Fibroblast of the aortic adventitia (primary cell): ENCODE measurements around the gene WDR33. TPM values are rescaled to one million over a fixed set of nuclear protein-coding genes. Genes with fewer than 3 reads are reported as not detected.

ENCODE experiments used
- DNase-seq: peaks from one replicate; pipeline ENCODE4 v3.0.0-alpha.2; 2010; ENCODE audit warnings: low read depth
- H3K4me3 ChIP-seq: 2 replicates; pipeline ENCODE4 v1.5.1; 2011; ENCODE audit warnings: low read depth, mild to moderate bottlenecking, control low read depth, low read length, moderate library complexity
- total RNA-seq: library from RNA; depleted of rRNA; stranded (reverse); fragments of >200 nt; gene quantifications from 2 replicates; pipeline ENCODE4 v1.2.3, GENCODE V29; 2012; ENCODE audit warnings: low replicate concordance
- TF ChIP-seq, protein P1 (sequence below): IDR thresholded peaks from 2 replicates; pipeline ENCODE4 v1.5.1; 2011; ENCODE audit warnings: mild to moderate bottlenecking, low read length, control low read depth, inconsistent platforms; ENCODE audit not compliant: insufficient read depth

Gene WDR33
- total RNA-seq, 1 donor: 34.4 TPM

DNA sequence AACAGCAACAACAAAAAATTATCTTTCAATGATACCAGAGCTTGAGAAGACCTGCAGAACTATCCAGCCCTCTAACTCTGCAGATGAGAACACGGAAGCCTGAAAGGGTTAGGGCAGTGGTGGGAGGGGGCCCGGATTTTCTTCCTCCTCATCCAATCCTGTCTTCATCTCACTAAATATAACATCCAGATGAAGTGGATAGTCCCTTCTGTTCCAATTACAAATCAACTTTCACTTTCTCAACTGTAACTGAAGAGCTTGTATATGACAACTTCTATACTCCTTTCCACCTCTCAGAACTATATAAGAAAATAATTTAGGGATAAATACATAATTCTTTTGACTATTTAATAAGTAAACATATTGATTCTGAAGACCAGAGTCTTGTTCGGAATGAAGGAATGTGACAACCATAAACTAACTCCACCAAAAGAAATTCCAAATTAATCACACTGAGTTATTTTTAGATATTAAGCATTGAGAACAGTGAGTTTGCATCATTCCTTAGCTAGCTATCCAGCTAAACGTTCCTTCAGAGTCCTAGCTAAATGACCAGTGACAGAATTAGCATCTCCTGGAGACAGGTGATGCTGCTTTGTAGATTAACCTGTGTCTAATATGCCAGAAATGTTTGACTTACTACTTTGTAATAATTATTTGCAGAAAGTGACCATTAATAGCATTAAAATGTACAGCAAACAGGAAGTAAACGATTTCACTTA, 77.0 kb downstream of the WDR33 start:
- TF ChIP-seq, protein P1, sequence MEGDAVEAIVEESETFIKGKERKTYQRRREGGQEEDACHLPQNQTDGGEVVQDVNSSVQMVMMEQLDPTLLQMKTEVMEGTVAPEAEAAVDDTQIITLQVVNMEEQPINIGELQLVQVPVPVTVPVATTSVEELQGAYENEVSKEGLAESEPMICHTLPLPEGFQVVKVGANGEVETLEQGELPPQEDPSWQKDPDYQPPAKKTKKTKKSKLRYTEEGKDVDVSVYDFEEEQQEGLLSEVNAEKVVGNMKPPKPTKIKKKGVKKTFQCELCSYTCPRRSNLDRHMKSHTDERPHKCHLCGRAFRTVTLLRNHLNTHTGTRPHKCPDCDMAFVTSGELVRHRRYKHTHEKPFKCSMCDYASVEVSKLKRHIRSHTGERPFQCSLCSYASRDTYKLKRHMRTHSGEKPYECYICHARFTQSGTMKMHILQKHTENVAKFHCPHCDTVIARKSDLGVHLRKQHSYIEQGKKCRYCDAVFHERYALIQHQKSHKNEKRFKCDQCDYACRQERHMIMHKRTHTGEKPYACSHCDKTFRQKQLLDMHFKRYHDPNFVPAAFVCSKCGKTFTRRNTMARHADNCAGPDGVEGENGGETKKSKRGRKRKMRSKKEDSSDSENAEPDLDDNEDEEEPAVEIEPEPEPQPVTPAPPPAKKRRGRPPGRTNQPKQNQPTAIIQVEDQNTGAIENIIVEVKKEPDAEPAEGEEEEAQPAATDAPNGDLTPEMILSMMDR: no peak
- DNase-seq: peak; percentile 56

DNA sequence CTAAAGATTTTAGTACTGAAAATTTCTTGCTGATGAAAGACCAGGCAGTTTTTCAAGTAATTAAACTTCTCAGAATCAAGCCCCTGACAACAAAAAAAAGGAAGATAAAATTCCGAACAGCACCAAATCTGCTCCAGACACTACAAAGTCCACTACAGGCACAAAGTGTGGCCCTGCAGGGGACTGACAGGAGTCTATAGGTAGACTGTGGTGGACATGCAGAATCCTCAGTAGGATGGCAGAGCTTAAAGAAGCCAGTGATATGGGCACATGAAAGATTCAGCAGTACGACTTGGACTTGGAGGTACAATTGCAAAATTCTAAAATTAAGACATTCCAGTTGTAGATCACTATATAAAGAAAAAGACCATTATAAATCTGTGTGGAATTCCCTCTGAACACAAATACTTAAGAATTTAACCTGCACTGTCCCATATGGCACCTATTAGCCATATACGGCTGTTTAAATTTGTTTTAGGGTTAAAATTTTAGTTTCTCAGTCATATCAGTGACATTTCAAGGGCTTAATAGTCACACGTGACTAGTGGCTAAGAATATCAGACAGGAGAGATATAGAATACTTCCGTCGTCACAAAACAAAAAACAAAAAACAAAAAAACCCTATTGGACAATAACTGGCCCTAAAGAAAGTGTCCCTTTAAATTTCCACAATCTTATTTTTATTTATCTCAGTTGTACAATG, 77.7 kb downstream of the WDR33 start:
- no peak for DNase-seq
- TF ChIP-seq, protein P1: no peak
- H3K4me3 ChIP-seq: peak overlapping the region; percentile 45

More for the DNA sequence above, 77.0 kb downstream of the WDR33 start:
- peak overlapping the region; percentile 45 for H3K4me3 ChIP-seq

DNA sequence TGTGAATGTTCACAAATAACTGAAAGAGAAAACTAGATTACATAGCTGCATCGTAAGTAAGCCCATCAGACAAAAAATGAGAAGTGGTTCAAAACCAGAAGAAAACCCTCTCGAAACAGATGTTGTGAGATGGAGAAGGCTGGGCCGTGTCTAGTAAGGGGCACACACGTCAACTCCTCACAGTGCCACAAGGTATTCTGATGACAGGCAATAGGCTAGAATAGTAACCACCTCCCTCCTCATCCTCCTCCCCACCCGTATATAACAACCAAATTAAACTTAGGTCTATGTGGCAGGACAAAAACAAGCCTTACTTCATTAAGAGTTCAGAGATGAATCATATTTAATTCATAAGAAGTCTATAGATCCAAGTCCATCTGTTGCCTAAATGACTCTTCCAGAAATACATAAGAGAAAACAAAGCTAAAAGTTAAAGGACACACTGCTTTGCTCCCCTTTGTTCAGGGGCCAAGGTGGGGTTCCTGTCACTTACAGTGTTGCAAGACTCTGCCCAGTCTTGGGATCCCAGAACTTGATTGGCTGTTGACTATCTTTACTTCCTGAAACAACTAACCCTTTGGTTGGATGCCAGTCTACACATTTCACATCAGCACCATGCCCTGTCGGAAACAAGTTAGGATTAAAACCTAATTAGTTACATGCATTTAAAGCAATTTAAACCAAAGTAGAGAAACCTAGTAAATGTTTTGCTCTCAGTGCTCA, 84.7 kb downstream of the WDR33 start:
- no peak overlapping the region for H3K4me3 ChIP-seq
- DNase-seq: no peak
- TF ChIP-seq, protein P1: no peak

DNA sequence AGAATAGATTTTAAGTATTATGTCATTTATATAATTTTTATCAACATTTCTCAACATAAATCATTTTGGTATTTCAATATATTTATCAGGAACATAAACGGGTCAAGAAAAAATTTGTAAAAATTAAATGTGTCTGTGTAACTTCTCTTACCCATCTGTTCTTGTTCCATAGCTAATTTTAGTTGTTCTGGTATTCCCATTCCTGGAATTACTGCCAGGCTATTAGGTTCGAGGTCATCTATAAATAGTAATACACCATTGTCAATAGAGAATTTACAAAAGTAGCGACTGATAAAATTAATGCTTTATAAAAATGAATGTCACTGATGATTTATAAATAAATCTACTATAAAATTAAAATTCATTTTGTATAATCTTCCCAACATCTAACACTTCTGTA, 88.2 kb downstream of the WDR33 start:
- no peak overlapping the region for H3K4me3 ChIP-seq
- DNase-seq: no peak
- TF ChIP-seq, protein P1: no peak

DNA sequence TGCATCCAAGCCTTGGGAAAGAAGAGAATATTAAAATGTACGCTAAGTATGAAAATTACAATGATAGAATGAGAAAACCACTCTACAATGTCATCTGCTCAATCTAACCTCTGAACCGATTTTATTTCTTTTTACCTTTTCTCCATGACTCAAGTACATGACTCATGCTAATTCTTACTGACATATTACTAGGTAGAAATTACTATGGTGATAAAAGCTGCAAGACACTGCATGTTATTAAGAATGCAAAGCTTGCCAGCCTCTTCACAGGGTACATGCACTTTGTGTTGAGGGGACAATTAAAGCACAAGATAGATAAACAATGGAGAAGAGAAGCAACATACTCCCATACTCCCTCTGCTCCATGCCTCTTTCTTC, 89.0 kb downstream of the WDR33 start:
- no peak overlapping the region for H3K4me3 ChIP-seq
- no peak for DNase-seq

DNA sequence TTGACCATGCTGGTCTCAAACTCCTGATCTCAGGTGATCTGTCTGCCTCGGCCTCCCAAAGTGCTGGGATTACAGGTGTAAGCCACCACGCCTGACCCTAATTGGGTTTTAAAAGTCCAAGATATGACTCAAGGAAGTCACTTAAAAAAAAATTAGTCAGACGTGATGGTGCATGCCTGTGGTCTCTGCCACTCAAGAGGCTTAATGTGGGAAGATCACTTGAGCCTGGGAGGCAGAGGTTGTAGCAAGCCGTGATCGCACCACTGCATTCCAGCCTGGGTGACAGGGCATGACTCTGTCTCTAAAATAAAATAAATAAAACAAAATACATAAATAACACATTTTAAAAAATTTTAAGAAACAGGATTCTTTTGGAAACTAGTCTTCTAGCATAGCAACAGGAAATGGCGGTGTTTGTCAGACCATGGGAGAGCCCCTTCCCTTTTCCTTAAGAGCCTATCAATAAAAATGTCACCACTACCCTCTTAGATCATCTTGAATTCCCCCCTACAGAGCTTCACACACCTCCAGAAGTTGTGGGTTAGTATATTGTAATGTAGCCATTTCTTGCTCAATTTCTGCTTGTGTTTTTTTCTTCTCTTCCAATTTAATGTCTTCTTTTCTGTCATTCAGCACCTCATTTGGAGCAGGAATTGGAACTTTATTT, 89.5 kb downstream of the WDR33 start:
- H3K4me3 ChIP-seq: no peak overlapping the region
- DNase-seq: no peak
- TF ChIP-seq, protein P1: no peak

More for the DNA sequence above, 89.0 kb downstream of the WDR33 start:
- TF ChIP-seq, protein P1: no peak
